Activated naive CD4-positive, alpha-beta T cell treated with anti-CD3 and anti-CD28 coated beads, Interleukin-2, amount 50 U/mL, for 16 hours (primary cell): Measurements from ENCODE around the gene FBXL20.
A peak's percentile ranks its signal among the peaks of the same experiment; 100 is the strongest.

Experiments used
- DNase-seq: peaks from one replicate; pipeline ENCODE4 v3.0.0-alpha.2; 2020

FBXL20 gene

DNA sequence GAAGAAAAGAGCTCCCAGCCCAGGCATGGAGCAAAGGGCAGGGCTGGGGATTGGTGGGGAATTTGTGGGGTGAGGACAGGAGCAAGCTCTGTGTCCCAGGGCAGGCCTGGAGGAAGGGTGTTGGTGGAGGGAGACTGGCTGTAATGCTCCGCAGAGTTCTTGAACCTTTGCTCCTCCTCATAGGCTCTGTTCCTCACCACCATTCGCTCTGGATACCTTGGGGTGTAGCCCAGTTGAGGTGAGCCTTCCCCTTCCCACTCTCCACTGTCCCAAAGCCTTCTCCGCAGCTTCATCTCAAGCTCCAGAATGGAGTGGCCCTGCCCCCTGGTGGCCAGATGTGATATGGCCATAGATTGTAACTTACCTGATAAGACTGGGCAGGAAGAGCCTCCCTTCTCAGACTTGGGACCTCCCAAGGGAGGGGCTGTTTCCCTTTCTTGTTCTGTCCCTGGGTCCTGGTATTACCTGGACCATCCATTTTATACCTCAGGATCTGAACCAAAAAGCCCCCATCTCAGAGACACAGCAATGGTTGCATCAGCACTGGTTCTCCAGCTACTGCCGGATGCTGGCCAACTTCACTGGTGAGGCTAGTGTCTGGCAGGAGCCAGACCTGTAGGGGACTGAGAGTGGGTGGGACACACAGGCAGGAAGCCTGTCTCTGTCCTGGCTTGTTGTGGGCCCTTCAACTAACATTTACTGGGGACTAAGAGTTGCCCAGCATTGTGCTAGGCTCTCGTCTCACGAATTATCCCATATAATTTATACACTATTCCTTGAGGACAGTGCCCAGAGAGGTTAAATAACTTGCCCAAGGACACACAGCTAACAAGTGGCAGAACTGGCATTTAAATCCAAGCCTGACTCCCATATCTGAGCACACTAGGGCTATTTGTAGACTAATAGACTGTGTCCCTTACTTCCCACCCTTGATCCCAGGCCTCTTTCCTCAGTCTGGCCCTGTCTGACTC is 156.5 kb downstream of the FBXL20 start:
- DNase-seq = peak; percentile 85

DNA sequence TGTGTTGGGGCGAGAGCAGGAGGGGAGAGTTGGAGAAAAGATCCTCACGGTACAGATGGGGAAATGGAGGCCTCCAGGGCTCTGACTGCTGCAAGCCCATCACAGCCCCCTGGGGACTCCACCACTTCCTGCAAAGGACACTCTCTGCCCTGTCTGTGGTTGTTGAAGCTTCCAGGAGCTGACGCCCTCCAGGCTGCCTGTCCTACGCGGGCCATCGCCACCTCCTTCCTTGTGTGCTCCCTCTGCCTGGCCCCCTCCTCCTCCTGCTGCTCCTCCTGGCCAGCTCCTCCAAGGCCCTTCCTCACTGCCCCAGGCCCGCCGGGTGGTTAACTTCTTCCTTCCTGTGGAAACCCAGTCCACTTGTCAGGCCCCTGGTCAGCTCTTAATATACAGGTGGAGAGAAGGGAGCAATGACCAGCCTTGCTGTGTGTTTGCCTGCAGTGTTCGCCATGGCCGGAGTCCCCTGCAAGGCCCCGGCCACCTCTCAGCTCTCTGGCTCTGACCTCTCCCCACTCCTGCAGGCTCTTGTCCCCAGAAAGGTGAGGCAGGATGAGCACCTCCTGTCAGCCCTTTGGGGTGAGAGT is 157.3 kb downstream of the FBXL20 start:
- no peak for DNase-seq

DNA sequence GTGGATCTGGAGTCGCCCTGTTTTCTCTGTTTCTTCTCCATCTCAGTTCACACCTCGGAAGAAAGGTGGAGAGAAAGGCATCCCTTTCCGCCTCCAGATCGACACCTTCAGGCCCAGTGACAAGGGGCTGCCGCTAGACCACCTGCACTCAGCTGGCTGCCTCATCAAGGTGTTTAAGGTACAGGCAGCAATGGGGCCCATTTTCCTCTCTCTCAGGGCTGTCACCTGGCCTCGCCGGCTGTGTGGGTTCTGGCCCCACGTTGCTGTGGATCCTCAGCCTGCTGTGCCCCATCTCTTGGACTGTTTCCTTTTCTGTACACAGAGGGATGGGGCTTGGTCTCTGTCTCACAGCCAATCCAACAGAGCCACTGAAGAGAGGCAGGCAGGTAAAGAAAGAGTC is 158.3 kb downstream of the FBXL20 start:
- DNase-seq = no peak

DNA sequence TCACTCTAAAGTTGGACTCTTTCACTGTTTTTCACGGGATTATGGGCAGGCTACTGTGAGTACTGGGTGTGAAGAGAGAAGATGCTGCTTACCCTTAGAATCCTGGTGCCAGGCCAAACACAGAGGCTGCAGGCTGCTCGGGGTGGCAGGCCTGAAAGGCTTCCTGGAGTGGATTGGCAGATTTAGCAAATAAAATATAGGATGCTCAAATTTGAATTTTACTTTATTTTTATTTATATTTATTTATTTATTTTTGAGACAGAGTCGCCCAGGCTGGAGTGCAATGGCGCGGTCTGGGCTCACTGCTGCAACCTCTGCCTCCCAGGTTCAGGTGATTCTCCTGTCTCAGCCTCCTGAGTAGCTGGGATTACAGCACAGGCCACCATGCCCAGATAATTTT is 160.8 kb downstream of the FBXL20 start:
- no peak for DNase-seq

DNA sequence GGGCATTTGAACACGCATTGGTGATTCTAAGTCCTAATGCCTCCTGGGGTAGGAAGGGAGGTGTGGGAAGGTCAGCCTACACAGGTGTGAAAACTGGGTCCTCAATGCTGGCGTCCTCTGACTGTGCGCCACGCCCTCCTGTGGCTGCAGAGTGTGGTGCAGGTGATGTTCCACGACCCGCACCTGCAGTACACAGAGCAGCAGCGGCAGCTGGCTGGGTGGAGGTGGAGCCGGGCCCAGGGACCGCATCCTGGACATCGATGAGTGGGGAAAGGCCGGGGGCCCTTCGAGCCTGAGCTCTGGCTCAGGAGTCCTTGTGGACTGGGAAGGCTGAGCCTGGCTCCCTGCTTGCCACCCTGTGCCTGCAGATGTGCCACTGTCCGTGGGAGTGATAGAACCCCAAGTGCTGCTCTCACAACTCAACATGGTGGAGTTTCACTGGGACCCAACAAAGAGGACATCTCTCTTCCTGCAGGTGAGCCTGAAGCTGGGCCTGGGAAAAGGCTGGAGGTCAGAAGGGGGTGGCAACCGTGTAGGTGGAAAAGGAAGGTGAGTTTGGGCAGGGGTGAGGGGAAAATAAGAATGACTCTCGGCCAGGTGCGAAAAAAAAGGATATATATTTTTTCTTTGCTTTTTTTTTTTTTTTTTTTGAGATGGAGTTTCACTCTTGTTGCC is 161.6 kb downstream of the FBXL20 start:
- DNase-seq = peak; percentile 70

DNA sequence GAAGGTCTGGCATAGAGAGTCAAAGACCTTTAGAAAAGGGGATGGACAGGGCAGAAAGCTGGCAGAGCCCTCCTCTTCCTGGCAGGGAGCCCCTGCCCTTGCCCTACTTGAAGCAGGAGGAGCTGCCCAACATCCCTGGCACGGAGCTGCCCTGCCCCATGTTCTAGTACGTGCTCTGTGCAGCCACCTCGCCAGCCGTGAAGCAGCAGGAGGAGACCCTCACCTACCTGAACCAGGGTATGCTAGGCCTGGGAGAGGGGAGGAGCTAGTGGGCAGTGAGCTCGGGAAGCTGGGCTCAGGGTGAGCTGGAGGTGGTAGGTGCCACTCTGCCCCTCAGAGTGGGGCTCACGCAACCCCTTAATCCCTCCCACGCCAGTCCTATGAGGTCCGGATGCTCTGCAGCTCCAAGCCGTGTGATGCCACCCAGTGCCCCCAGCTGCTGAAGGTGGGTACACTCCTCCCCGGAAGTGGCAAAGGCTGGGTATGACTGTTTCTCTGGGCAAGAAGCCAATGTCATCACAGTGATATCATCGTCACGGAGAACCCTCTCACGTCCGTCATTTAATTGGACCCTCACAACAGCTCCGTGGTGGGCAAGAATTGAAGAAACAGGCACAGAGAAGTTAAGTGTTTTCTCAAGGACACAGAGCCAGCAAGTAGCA is 163.0 kb downstream of the FBXL20 start:
- peak; percentile 68 for DNase-seq

DNA sequence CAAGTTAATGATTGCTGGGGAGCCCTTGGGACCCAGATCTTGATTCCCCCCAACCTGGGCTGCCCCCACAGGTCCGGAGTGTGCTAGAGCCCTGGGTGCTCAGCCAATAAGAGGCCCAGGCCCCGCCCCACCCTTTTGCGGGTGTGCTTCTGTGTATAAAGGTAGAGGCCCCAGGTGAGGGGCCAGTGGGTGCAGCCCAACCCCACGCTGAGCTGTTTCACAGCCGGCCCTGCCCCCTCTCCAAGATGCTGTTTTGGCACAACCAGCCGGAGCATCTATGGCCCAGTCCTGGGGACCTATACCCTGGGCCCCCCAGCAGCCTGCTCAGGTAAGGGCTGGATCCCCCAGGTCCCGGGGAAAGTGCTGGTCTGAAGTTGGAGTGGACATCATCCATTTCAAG is 163.8 kb downstream of the FBXL20 start:
- no peak for DNase-seq

DNA sequence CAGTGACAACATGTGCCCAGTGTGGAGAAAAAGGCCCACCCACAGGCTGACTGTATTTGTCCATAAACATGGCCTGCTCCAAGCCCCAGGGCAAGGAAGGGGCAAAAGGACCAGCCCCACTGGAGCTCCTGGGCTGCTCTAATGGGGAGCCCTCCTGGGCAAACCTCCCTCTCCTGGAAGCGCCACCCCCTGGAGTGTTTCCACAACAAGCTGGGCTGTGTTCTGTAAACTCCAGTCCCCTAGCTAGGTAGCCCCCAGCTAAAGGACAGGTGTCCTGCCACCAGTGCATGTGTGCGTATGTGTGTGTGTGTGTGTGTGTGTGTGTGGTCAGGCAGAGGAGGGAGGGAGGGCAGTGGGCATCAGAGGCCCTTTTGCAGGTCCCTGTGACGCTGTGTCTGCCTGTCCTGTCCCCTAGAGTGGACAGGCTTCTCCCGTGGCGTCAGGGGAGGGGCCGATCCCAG is 164.4 kb downstream of the FBXL20 start:
- DNase-seq = no peak

DNA sequence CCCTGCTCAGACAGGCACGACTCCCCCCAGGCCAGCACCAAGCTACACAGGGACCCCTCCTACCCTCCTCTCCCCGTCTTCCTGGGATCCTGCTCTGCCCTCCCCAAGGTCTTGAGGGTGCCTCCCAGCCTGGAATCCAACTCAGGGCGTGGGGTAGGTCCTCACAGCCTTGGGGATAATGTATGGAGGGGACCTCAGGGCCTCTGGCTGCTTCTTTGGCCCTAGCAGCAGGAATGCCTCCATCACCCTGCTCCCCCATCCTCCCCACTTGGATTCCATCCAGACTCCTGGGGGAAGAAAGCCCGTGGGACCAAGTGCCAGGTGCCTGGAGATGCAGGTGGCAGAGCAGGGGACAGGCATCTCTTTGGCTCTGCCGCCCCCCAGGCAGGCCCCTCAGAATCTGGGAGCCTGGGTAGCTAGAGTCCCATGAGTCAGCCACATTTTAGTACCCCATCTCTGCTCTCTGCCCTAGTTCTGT is 164.9 kb downstream of the FBXL20 start:
- DNase-seq = no peak

DNA sequence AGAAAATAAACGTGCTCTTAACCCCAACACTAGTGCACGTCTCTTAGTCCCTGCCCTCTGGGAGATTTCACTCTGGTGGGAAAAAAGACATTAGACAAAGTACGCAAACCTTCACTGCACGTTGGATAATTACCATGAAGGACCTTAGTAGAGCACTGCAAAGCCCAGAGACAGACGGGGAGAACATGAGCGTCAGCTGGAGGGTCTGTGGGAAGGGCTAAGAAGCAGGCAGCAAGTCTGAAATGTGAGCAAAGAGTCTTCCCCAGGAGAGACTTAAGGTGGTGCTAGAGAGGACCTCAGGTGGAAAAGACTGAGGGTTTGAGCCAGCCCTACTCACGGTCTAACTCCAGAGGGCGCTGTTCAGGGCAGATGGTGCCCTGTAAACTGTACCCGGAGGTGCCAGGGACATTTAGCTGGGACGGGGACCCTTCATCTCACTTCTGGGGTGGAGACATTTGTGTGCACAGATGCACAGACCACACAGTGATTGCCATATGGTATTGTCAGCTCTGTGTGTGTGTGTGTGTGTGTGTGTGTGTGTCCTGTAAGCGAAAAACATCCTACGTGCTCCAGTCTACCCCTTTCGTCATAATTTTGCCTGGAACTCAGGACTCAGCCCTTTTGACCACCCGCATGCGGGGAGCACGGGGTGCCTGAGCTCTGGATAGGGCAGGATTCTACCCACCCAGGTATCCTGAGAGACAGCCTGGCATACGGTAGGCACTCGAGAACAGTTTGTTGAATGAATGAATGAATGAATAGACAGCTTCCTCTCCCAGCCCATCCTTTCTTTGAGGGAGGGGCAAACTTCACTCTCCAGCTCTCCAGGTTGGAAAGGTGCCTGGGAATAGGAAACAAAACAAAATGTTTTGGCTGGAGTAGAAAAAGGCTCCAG is 165.6 kb downstream of the FBXL20 start:
- peak; percentile 29 for DNase-seq

DNA sequence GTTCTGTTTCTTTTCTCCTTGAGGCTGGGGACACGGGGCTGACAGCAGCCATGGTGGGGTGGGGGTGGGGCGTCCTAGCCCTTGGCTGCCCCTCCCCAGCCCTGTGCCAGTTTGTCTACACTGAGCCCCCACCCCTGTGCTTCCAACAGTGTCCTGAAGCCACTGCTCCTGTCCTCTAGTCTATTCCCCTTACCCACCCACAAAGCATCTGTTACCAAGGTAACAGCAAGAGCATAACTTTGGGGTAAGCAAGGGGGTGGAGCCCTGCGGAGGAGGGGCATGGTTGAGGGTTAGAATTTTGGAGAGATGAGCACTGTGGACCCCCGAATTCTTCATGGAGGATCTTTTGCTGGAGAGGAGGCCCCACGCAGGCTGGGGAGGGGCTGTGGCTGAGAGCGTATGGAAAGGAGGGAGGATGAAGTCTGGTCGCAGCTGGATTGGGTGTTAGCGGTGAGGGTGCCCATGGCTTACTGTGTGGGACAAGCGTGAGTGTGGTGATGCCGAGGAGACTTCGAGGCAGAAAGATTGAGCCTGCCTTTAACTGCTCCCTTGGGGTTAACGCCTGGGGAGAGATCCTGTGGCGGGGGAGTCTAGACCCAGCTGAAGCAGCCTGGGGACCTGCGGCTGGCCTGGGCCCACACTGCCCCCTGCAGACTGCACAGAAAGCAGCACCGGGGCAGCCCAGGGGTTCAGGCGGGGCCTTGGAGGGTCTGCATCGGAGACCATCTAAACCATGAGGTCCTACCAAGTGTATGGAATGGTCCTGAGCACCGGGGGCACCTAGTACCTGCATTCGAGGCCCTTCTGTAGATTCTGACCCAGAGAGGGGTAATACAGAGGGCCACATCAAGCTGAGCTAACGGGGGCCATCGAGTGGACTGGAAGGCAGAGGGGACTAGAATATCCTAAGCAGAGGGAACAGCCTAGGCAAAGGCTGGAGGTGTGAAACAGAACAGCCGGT is 169.6 kb downstream of the FBXL20 start:
- DNase-seq = peak; percentile 60

DNA sequence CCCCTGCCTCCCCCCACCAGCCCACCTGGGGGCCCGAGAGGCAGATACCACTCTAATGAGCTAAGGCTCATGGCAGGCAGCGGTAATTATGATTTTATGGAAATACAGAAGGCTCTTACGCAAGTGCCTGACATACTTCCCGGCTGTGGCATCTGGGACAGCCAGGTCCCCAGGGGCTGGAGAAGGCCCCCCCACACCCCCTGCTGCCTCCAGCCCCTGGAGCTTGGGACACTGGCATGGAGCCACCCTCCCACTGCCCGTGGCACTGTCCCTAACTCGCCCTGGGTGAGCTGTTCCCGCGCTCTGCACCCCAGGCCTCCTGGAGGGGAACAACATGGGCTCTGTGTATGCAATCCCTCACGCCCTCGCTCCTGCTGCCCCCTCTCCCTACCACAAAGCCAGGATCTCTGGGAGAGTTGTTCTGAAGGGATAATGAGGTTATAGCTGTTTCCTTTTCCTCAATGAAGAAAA is 170.3 kb downstream of the FBXL20 start:
- DNase-seq = no peak

DNA sequence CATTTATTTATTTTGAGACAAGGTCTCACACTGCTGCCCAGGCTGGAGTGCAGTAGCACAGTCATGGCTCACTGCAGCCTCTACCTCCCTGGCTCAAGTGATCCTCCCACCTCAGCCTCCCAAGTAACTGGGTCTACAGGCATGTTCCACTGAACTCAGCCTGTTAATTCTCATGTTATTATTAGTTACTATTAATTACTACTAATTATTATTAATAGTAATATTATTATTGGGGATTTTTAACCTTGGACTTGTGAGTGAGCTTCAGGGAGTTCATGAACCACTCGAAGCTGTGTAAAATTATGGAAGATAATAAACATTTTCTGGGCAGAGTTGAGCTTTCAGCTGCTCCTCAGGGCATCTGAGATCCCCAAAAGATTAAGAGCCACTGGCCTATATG is 171.1 kb downstream of the FBXL20 start:
- no peak for DNase-seq

DNA sequence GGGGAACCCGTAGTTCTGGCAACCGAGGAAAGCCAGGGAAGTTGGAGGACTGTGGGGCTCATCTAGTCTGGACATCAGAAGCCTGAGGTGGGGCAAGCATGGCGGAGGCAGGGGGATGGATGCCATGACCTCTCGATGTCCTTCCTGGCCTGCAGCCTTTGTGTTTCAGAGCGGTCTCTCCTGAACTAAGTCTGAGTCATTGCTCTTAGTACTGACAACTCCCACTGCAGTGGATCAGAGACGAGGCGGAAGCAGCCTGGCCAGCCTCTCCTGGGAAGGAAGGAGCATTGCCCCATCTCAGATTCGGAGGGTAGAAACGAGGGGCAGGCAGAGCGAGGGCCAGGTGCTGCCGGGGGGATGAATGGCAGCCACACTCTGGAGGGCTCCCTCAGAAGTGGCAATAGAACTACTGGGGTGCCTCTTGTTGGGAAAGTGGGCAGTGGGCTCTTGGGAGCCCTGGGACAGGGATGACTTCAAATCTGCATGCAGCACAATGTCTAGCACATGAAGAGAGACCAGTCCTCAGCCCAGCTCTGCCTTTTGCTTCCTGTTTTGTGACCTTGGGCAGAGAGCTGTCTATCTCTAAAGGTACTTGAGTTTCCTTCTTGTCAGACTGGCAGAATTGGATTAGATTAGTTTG is 172.0 kb downstream of the FBXL20 start:
- no peak for DNase-seq

DNA sequence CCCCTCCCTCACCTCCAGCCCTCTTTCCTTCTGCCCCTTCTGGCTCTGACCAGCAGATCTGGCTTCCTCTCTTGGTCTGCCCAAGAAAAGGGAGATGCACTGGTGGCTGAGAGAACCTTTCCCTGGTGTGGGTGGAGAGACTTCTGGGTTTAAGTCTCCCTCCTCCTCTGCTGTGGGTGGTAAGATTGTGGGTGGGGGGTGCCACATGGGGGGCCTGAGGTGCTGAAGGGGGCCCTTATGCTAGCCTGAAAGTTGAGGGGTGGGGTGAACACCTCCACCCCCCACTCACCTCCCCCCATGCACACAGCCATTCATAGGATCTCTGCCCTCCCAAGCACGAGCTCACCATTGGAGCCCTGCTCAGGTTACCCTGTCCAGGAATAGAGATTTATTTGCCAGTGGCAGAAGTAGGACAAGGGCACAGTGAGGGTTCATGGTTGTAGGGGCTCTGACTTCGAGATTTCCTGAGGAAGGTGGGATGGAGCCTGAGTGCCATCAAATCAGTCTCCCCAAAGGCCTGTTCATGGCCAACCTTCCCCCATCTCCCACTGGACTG is 174.0 kb downstream of the FBXL20 start:
- no peak for DNase-seq

DNA sequence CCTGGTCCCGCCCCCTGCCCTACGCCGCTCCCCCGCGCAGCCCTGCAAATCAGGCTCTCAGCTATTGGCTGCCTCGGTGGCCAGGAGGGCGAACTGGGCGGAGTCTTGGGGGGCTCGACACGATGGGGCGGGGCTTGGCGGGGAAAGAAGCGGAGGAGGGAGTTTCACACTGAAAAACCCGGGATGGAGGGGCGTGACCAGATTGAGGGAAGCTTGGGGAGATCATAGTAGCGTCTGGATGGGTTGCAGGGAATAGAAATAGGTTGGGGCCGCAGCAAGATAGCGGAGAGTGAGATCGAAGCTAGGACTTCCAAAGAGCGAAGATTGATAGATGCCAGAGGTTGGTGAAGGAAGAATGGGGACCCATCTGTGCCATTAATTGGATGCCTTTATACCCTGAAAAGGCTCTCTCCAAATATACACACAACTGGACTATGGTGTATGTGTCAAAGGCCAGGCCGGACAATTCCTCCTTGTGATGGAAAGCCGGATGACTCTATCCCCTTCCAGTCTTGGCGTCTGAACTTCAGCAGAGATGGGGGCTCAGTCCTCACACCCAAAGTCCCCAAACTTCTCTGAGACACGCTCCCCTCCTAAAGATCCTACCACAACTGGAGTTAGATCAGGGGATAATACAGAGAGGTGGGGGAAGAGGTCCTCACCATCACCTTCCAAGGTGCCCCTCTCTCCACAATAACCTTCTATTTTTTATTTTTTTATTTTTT is 175.3 kb downstream of the FBXL20 start:
- DNase-seq = peak; percentile 61

DNA sequence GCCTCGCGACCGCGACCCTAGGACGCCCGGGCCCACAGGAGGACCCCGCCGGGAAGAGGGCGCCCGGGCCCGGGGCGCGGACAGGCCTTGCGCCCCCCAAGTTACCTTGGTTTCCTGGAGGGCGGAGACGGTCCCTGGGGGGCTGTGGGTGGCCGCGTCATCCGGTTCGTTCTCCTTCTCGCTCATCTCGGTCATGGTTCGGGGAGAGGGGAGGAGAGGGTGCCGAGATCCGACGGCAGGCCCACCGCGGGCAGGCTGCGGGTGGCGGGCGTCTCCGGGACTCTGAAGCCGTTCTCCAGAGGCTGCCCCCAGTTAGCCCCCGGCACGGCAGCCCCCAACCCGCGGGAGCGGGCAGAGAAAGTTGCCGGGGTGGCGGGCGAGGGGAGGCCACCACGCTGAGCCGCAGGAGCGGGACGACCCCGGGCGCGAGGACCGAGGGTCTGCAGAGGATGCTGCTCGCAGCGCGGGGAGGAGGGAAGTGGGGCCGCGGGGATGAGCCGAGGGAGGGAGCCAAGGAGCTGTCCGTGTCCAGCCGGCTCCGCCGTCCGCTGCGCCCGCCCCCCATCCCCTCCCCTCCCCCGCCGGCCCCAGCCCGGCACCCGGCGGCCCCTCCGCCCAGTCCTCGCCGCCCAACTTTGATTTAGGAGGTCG is 176.0 kb downstream of the FBXL20 start, which contains the start of gene STAC2:
STAC2 (minus strand) TSS at position 638 of the 651 bp plus-strand sequence; CDS start at position 195, 443 bp downstream.
- DNase-seq = no peak

DNA sequence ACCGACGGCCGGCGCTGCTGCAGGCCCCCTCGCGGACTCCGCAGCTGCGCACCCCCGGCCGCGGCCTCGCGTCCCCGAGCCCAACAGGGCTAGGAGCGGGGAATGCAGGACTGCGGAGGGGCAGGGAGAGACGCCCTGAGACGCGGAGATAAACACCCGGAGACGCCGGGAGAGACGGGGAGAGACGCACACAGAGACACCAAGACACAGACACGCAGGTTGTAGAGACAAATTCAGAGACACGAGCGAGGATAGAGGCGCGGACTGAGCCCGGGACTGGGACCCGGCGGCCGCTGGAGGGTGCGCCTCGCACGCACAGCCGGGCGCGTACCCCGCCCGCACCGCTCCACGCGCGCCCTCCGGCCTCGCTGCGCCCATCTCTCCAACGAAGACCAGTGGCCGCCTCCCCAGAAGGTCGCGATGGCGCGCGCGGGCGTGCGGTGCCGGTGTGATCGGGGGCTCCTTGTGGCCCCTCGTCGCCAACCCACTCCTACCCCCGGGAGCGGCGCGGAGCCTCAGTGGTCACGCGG is 176.6 kb downstream of the FBXL20 start:
- no peak for DNase-seq
